GM19099 (cell line): ENCODE data around the gene SUSD4.

ENCODE experiments used
- POLR2A ChIP-seq: IDR thresholded peaks from 3 replicates; pipeline ENCODE4 v1.6.1; 2011; ENCODE audit warnings: low read depth; ENCODE audit not compliant: insufficient read length; ENCODE audit errors: extremely low read depth

The SUSD4 gene

GRCh38 chr1:223363856-223364684 is at the start of gene SUSD4:
TSS of gene SUSD4 (minus strand) at chr1:223364176. CDS start at chr1:223363425, 751 bp downstream.
- no peak for TF ChIP-seq POLR2A

- TF ChIP-seq POLR2A = no peak
Measured at GRCh38 chr1:223413216-223413615, 49.2 kb upstream of the SUSD4 start.

GRCh38 chr1:223411710-223412109 is 47.7 kb upstream of the SUSD4 start:
- no peak for TF ChIP-seq POLR2A

GRCh38 chr1:223411309-223411708 is 47.3 kb upstream of the SUSD4 start:
- TF ChIP-seq POLR2A = no peak

GRCh38 chr1:223410036-223410435 is 46.1 kb upstream of the SUSD4 start:
- TF ChIP-seq POLR2A = no peak

GRCh38 chr1:223405507-223405906 is 41.5 kb upstream of the SUSD4 start:
- TF ChIP-seq POLR2A = no peak

GRCh38 chr1:223403184-223403815 is 39.3 kb upstream of the SUSD4 start:
- TF ChIP-seq POLR2A = no peak

- TF ChIP-seq POLR2A = no peak
Measured at GRCh38 chr1:223402790-223403142, 38.8 kb upstream of the SUSD4 start.

- TF ChIP-seq POLR2A = no peak
Measured at GRCh38 chr1:223401873-223402789, 38.2 kb upstream of the SUSD4 start.

- no peak for TF ChIP-seq POLR2A
Measured at GRCh38 chr1:223394706-223395105, 30.7 kb upstream of the SUSD4 start.

- no peak for TF ChIP-seq POLR2A
Measured at GRCh38 chr1:223394242-223394641, 30.3 kb upstream of the SUSD4 start.

- TF ChIP-seq POLR2A = no peak
Measured at GRCh38 chr1:223393275-223394214, 29.6 kb upstream of the SUSD4 start, which contains the start of gene CCDC185. TSS of gene CCDC185 (plus strand) at chr1:223393415. CDS start at chr1:223393476, 61 bp downstream.

GRCh38 chr1:223390618-223391017 is 26.6 kb upstream of the SUSD4 start:
- no peak for TF ChIP-seq POLR2A

- TF ChIP-seq POLR2A = no peak
Measured at GRCh38 chr1:223386013-223386412, 22.0 kb upstream of the SUSD4 start.

GRCh38 chr1:223378754-223379153 is 14.8 kb upstream of the SUSD4 start:
- TF ChIP-seq POLR2A = no peak

- TF ChIP-seq POLR2A = no peak
Measured at GRCh38 chr1:223374064-223374610, 10.2 kb upstream of the SUSD4 start.
